Coronary artery (tissue), 2 donors: ENCODE results near the gene FAM200C.
A peak's percentile ranks its signal among the peaks of the same experiment; 100 is the strongest.
"Not testable (repeated sequence)": the region's sequence is repeated elsewhere in the genome, so short reads cannot be mapped to it uniquely, and the experiment has no call there.

Source experiments
- DNase-seq: peaks from one replicate; pipeline ENCODE4 v3.0.0-alpha.2; 2017; ENCODE audit warnings: low spot score
- H3K27ac ChIP-seq, 2 donors: fragments of 200-600 bp; sonication (generic); one replicate each; pipeline ENCODE4 v1.5.1; 2016 to 2019
- H3K4me3 ChIP-seq: fragments of 200-600 bp; sonication (generic); 2 replicates; pipeline ENCODE4 v1.5.1; 2016; ENCODE audit warnings: mild to moderate bottlenecking, moderate library complexity
- TF ChIP-seq, protein P1 (sequence below): fragments of 200-600 bp; sonication (generic); IDR thresholded peaks from one replicate; pipeline ENCODE4 v1.5.1; 2019; ENCODE audit warnings: antibody characterized with exemption

FAM200C gene

GRCh38 chr5:160442824-160443431 is 43.1 kb upstream of the FAM200C start:
- DNase-seq: no peak
- no peak overlapping the region for H3K27ac ChIP-seq
- no peak overlapping the region for H3K4me3 ChIP-seq
- TF ChIP-seq, protein P1, sequence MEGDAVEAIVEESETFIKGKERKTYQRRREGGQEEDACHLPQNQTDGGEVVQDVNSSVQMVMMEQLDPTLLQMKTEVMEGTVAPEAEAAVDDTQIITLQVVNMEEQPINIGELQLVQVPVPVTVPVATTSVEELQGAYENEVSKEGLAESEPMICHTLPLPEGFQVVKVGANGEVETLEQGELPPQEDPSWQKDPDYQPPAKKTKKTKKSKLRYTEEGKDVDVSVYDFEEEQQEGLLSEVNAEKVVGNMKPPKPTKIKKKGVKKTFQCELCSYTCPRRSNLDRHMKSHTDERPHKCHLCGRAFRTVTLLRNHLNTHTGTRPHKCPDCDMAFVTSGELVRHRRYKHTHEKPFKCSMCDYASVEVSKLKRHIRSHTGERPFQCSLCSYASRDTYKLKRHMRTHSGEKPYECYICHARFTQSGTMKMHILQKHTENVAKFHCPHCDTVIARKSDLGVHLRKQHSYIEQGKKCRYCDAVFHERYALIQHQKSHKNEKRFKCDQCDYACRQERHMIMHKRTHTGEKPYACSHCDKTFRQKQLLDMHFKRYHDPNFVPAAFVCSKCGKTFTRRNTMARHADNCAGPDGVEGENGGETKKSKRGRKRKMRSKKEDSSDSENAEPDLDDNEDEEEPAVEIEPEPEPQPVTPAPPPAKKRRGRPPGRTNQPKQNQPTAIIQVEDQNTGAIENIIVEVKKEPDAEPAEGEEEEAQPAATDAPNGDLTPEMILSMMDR: no peak

DNA sequence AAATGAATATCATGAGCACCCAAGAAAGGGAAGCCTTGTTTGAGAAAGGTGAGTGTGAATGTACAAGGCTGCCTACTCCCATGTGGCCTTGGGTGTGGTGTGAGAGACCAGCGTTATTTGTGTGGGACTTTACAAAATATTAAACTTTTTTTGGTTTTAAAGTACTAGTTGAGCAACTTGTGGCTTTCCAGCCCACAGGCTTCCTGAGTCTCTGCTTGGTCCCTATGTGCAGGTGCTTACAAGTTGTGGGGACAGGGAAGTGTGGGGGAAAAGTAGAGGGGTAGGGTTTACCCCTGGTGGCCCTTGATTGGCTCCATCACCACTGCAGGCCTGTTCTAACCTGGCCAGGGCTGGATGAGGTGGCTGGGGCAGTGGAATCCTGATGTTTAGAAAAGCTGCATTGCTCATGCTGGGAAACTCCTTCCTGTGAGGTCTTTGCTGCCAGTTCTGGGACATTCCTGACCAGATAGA is 41.5 kb upstream of the FAM200C start:
- H3K4me3 ChIP-seq: no peak overlapping the region
- DNase-seq: no peak
- TF ChIP-seq, protein P1: no peak
- H3K27ac ChIP-seq: no peak overlapping the region

DNA sequence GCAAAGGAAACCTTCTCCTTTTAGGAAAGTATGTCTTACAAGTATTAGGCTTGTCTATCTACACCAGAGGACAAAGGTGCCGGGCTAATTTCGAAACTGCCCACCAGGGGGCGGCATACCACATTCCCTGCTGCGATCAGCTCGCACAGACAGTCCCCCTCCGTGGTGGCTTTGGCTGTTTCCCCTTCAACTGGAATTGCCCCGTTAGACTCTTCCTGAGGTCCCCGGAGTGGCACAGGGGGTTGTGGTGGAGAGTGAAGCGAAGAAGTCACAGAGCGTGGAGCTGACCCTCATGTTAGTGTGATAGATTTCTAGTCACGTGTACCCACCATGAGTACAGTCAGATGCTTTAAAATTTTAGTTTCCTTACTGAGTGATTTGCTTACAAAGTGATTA is 39.3 kb upstream of the FAM200C start:
- TF ChIP-seq, protein P1: peak; percentile 90
- peak; percentile 84 for DNase-seq
- peak overlapping the region; percentile 67 for H3K4me3 ChIP-seq
- H3K27ac ChIP-seq: no peak overlapping the region

DNA sequence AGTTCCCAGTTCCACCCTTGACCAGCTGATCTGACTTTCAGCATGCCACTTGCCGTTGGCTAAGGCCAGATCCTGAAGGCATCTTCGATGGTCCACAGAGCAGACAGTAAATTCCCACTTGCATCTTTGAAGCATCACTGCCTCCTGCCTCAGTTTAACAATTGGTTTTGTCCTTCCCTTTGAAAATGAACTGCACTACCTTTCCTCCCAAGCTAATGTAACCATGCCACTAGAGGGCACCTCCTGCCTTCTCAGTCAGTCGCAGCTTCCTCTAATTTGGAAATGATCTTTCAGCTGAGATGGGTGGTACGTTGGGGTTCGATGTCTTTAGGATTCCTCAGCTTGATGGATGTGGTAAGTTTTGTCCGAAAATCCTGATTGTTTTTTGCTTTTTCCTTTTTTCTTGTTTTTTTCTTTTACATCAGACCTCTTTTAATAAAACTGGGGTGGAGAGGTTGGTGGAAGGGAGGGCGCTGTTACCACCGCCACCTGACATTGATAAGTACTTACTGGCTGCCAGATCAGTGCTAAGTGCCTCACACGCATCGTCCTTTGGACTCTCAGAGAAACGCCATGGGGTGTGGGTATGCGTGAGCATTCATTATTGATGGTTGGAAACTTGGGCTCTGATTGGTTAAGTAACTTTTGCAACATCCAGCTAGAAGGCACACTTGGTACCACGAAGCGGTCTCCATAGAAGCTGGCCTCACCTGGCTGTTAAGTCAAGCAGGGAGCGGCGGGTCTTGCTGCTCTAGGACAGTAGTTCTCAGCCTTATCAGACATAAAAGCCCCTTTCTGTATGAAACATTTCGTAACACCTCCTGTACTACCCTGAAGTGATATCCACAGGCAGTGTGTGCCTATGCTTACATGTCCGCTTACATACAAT is 38.7 kb upstream of the FAM200C start:
- Histone ChIP-seq H3K4me3 (peak overlapping the region; percentile 67), H3K27ac (no peak overlapping the region)
- TF ChIP-seq, protein P1: peak; percentile 17
- DNase-seq: no peak

DNA sequence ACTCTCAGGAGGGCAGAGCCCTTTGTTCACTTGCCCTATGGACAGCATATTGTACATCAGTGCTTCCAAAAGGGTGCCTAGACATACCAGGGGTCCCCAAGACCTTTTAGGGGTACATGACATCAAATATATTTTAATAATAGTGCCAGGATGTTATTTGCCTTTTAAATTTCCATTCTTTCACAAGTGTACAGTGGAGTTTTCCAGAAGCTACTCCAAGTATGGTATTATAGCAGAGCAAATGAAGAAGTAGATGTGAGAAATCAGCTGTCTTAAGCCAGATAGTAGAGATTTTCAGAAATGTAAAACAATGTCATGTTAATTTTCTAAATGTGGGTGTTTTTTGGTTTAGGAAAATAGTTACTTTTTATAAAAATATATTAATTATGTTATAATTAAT is 37.4 kb upstream of the FAM200C start:
- Histone ChIP-seq H3K27ac (no peak overlapping the region), H3K4me3 (no peak overlapping the region)
- TF ChIP-seq, protein P1: no peak
- no peak for DNase-seq

GRCh38 chr5:160436661-160437060 is 36.8 kb upstream of the FAM200C start:
- not testable (repeated sequence) for DNase-seq, H3K4me3 ChIP-seq, H3K27ac ChIP-seq

DNA sequence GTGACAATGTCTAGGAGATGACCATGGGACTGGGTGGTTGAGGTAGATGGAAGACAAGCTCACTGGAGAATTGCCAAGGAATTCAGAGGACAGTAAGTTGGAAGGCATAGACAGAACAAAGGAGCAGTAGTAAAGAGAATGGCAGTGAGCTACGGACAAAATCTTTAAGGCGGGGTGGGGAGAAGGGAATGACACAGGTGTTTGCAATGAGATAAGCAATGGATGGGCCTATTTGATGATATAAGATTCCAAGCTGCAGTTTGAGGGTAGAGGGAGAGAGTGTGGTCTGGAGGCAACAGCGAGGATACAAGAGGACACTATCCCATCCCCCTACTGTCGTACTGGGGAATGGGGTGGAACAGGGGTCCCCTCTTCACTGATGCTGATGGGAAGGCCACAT is 36.2 kb upstream of the FAM200C start:
- Histone ChIP-seq H3K4me3 (no peak overlapping the region), H3K27ac (no peak overlapping the region)
- DNase-seq: no peak
- TF ChIP-seq, protein P1: no peak
